MCF 10A (cell line): ENCODE results near the gene KRT28. TPM values are rescaled to one million over a fixed set of nuclear protein-coding genes. Genes with fewer than 3 reads are reported as not detected.

Experiments used
- BruUV-seq: library from RNA; stranded (reverse); fragments of 400-500 nt; replicated peaks from 2 replicates; lab custom pipeline; 2021; lab: Mats Ljungman, UMichigan
- CTCF ChIA-PET: fragments of 300-600 bp; sonication (Branson Sonifier 250); formaldehyde crosslinking; extraction: SDS; loops from one replicate; lab custom pipeline; 2021; ENCODE audit warnings: antibody characterized with exemption, inconsistent platforms; lab: Yijun Ruan, JAX
- POLR2A ChIA-PET: fragments of 300-600, 350-650 bp; sonication (Branson Sonifier 250); formaldehyde crosslinking; extraction: SDS; loops from one replicate; lab custom pipeline; 2020; ENCODE audit warnings: antibody characterized with exemption, inconsistent platforms; lab: Yijun Ruan, JAX
- DNase-seq: peaks from one replicate; pipeline ENCODE4 v3.0.0-alpha.2; 2018; ENCODE audit not compliant: unreplicated experiment
- H3K27ac Mint-ChIP-seq: one replicate; pipeline ENCODE4 v1.8.0; 2022; ENCODE audit warnings: mild to moderate bottlenecking, low read depth, mixed read lengths; ENCODE audit not compliant: unreplicated experiment
- H3K27me3 Mint-ChIP-seq: one replicate; pipeline ENCODE4 v1.8.0; 2022; ENCODE audit warnings: mixed read lengths; ENCODE audit not compliant: insufficient read depth, unreplicated experiment
- H3K36me3 Mint-ChIP-seq: one replicate; pipeline ENCODE4 v1.8.0; 2022; ENCODE audit warnings: mild to moderate bottlenecking, moderate library complexity, mixed read lengths; ENCODE audit not compliant: insufficient read depth, unreplicated experiment
- H3K4me1 Mint-ChIP-seq: one replicate; pipeline ENCODE4 v1.8.0; 2022; ENCODE audit warnings: mixed read lengths; ENCODE audit not compliant: insufficient read depth, unreplicated experiment
- H3K4me3 Mint-ChIP-seq: one replicate; pipeline ENCODE4 v1.8.0; 2022; ENCODE audit warnings: mild to moderate bottlenecking, moderate library complexity, mixed read lengths; ENCODE audit not compliant: unreplicated experiment
- H3K9me3 Mint-ChIP-seq: one replicate; pipeline ENCODE4 v1.8.0; 2022; ENCODE audit warnings: mixed read lengths; ENCODE audit not compliant: unreplicated experiment
- CTCF ChIP-seq: fragments of 200-600 bp; IDR thresholded peaks from one replicate; pipeline ENCODE4 v1.8.0; 2022; ENCODE audit warnings: antibody characterized with exemption, mild to moderate bottlenecking; ENCODE audit not compliant: unreplicated experiment
- intact Hi-C: fragments of 100-400 bp; cut with micrococcal nuclease; formaldehyde crosslinking; loops from 2 replicates; pipeline ENCODE4 v1.14.1; 2022
- total RNA-seq: library from RNA; stranded (reverse); gene quantifications from 2 replicates; pipeline ENCODE4 v1.2.3, GENCODE V29; 2022

KRT28 gene
- total RNA-seq, 1 experiment from 2014 or later, result not detected

- peaks cover 5% of the 10 kb centered on the region for H3K9me3 Mint-ChIP-seq
- ChIA-PET CTCF (interaction anchor here (0.9 kb wide), 1 partner anchor 825 kb away, joined by 3 read pairs; no protein-coding TSS in a partner anchor), POLR2A (interaction anchor here (0.7 to 12.6 kb wide), 6 partner anchors 15 to 864 kb away, joined by 3 to 352 read pairs (median 4); partner anchors contain the start of gene EIF1)
- peak overlapping the region; percentile 14 for H3K4me3 Mint-ChIP-seq
- DNase-seq, result no peak
- H3K27me3 Mint-ChIP-seq, result no peaks in the 10 kb centered on the region
- H3K27ac Mint-ChIP-seq, result peak overlapping the region; percentile 12
- BruUV-seq, result no TSS peak
- peaks cover 49% of the 10 kb centered on the region for H3K4me1 Mint-ChIP-seq
- TF ChIP-seq CTCF, result no peak
- H3K36me3 Mint-ChIP-seq, result peaks cover 27% of the 10 kb centered on the region
- intact Hi-C loops, result no loop called here
These were observed 24.5 kb upstream of the KRT28 start for GRCh38 chr17:40824015-40824832.

GRCh38 chr17:40822132-40822812 is 22.5 kb upstream of the KRT28 start, which contains the start of gene KRT10:
KRT10 (minus strand) TSS chr17:40822614; CDS start chr17:40822585, 29 bp downstream.
- Mint-ChIP-seq H3K27ac (peak within 1 kb of the TSS; percentile 55), H3K9me3 (peaks cover 5% of the 10 kb centered on the region), H3K4me1 (peaks cover 34% of the 10 kb centered on the region), H3K27me3 (no peaks in the 10 kb centered on the region), H3K36me3 (peaks cover 42% of the 10 kb centered on the region), H3K4me3 (peak within 1 kb of the TSS; percentile 62)
- BruUV-seq, result no TSS peak
- TF ChIP-seq CTCF, result no peak
- intact Hi-C loops, result no loop called here
- CTCF ChIA-PET, result interaction anchor here (0.6 to 0.7 kb wide), 4 partner anchors 94 to 860 kb away, joined by 3 to 5 read pairs (median 3); no protein-coding TSS in a partner anchor
- no peak for DNase-seq
- POLR2A ChIA-PET, result interaction anchor here (0.6 to 12.6 kb wide), 9 partner anchors 11 to 836 kb away, joined by 3 to 352 read pairs (median 4); no protein-coding TSS in a partner anchor

GRCh38 chr17:40821536-40821935 is 21.8 kb upstream of the KRT28 start:
- no peak for DNase-seq
- CTCF ChIA-PET, result interaction anchor here (0.6 kb wide), 1 partner anchor 94 kb away, joined by 3 read pairs; no protein-coding TSS in a partner anchor
- Mint-ChIP-seq H3K36me3 (peaks cover 49% of the 10 kb centered on the region), H3K27ac (peak overlapping the region; percentile 55), H3K27me3 (no peaks in the 10 kb centered on the region), H3K4me3 (peak overlapping the region; percentile 62), H3K9me3 (peaks cover 5% of the 10 kb centered on the region), H3K4me1 (peaks cover 32% of the 10 kb centered on the region)
- BruUV-seq, result no TSS peak
- TF ChIP-seq CTCF, result no peak
- POLR2A ChIA-PET, result interaction anchor here (0.6 to 12.6 kb wide), 6 partner anchors 10 to 727 kb away, joined by 3 to 352 read pairs (median 6); no protein-coding TSS in a partner anchor
- intact Hi-C loops, result no loop called here
